ENCODE data around the gene ZFYVE9. TPM values are rescaled to one million over a fixed set of nuclear protein-coding genes. Genes with fewer than 3 reads are reported as not detected.
"Not testable (repeated sequence)": the region's sequence is repeated elsewhere in the genome, so short reads cannot be mapped to it uniquely, and the experiment has no call there.

The ZFYVE9 gene
- total RNA-seq, 4 donors from 2014 or later, result 35.9 to 42.9 (median 41.9) TPM

- Histone ChIP-seq H3K9me3 (no peaks in the 10 kb centered on the region), H3K4me1 (peaks cover 12 to 17% of the 10 kb centered on the region in 2 donors), H3K36me3 (no peaks in the 10 kb centered on the region), H3K27ac (peak overlapping the region; percentile 69 to 76 (median 73)), H3K27me3 (no peaks in the 10 kb centered on the region), H3K4me3 (peak overlapping the region in 1 of 4 donors; percentile 24)
- intact Hi-C loops (cut with DNase I; ENCODE audit: low total_unique reads), result loop anchor here (1.0 kb wide), 1 partner anchor 62 kb away; the partner anchor contains the start of gene ZFYVE9
- TF ChIP-seq, protein P1, sequence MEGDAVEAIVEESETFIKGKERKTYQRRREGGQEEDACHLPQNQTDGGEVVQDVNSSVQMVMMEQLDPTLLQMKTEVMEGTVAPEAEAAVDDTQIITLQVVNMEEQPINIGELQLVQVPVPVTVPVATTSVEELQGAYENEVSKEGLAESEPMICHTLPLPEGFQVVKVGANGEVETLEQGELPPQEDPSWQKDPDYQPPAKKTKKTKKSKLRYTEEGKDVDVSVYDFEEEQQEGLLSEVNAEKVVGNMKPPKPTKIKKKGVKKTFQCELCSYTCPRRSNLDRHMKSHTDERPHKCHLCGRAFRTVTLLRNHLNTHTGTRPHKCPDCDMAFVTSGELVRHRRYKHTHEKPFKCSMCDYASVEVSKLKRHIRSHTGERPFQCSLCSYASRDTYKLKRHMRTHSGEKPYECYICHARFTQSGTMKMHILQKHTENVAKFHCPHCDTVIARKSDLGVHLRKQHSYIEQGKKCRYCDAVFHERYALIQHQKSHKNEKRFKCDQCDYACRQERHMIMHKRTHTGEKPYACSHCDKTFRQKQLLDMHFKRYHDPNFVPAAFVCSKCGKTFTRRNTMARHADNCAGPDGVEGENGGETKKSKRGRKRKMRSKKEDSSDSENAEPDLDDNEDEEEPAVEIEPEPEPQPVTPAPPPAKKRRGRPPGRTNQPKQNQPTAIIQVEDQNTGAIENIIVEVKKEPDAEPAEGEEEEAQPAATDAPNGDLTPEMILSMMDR (IDR thresholded peaks at IDR 0.05 in 4 of 5, conservative IDR thresholded peaks at IDR 0.05 in 1 of 5), result no peak
- no peak for TF ChIP-seq POLR2A (IDR thresholded peaks at IDR 0.05)
- ATAC-seq, result no peak
- in situ Hi-C loops (cut with MboI; ENCODE audit: low sequenced_read_pairs in 4 of 4), result no loop called here
- no peak for DNase-seq
Observed at GRCh38 chr1:52204696-52205095, 62.8 kb downstream of the ZFYVE9 start.

GRCh38 chr1:52206686-52207085, 64.8 kb downstream of the ZFYVE9 start:
- H3K9me3 ChIP-seq; DNase-seq; H3K27me3 ChIP-seq; ATAC-seq; H3K4me3 ChIP-seq; intact Hi-C loops (cut with DNase I; ENCODE audit: low total_unique reads); in situ Hi-C loops (cut with MboI; ENCODE audit: low sequenced_read_pairs in 4 of 4); H3K36me3 ChIP-seq; H3K27ac ChIP-seq: not testable (repeated sequence)
- H3K4me1 ChIP-seq, result peaks cover 12 to 17% of the 10 kb centered on the region in 2 donors

DNA sequence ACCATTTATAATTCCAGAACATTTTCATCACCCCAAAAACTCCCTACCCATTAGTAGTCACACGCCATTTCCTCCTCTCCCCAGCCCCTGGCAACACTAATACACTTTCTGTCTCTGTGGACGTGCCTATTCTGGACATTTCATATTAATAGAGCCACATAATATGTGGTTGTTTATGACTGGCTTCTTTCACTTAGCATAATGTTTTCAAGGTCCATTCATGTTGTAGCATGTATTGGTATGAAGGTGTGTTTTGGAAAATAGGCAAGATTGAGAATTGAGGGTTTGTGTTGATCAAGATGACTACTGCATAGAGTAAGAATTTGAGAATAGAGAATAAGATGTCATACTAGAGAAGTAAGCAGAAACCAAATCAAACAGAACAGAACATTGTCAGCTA, 67.5 kb downstream of the ZFYVE9 start:
- no peaks in the 10 kb centered on the region for H3K36me3 ChIP-seq
- intact Hi-C loops (cut with DNase I; ENCODE audit: low total_unique reads), result no loop called here
- ATAC-seq, result no peak
- DNase-seq, result no peak
- TF ChIP-seq, protein P1 (IDR thresholded peaks at IDR 0.05 in 4 of 5, conservative IDR thresholded peaks at IDR 0.05 in 1 of 5), result no peak
- no peak for TF ChIP-seq POLR2A (IDR thresholded peaks at IDR 0.05)
- H3K27ac ChIP-seq, result no peak overlapping the region
- no peaks in the 10 kb centered on the region for H3K27me3 ChIP-seq
- H3K9me3 ChIP-seq, result no peaks in the 10 kb centered on the region
- H3K4me3 ChIP-seq, result no peak overlapping the region
- peaks cover 3 to 7% of the 10 kb centered on the region in 2 donors for H3K4me1 ChIP-seq
- in situ Hi-C loops (cut with MboI; ENCODE audit: low sequenced_read_pairs in 4 of 4), result no loop called here

GRCh38 chr1:52210044-52210443, 68.2 kb downstream of the ZFYVE9 start:
- DNase-seq (no peak), ATAC-seq (no peak)
- Histone ChIP-seq H3K9me3 (no peaks in the 10 kb centered on the region), H3K27ac (no peak overlapping the region), H3K27me3 (no peaks in the 10 kb centered on the region), H3K36me3 (no peaks in the 10 kb centered on the region), H3K4me1 (peaks cover 0 to 4% of the 10 kb centered on the region in 2 donors), H3K4me3 (no peak overlapping the region)
- TF ChIP-seq POLR2A (IDR thresholded peaks at IDR 0.05), result no peak
- TF ChIP-seq, protein P1 (IDR thresholded peaks at IDR 0.05 in 4 of 5, conservative IDR thresholded peaks at IDR 0.05 in 1 of 5), result no peak
- intact Hi-C loops (cut with DNase I; ENCODE audit: low total_unique reads), result no loop called here
- in situ Hi-C loops (cut with MboI; ENCODE audit: low sequenced_read_pairs in 4 of 4), result no loop called here

DNA sequence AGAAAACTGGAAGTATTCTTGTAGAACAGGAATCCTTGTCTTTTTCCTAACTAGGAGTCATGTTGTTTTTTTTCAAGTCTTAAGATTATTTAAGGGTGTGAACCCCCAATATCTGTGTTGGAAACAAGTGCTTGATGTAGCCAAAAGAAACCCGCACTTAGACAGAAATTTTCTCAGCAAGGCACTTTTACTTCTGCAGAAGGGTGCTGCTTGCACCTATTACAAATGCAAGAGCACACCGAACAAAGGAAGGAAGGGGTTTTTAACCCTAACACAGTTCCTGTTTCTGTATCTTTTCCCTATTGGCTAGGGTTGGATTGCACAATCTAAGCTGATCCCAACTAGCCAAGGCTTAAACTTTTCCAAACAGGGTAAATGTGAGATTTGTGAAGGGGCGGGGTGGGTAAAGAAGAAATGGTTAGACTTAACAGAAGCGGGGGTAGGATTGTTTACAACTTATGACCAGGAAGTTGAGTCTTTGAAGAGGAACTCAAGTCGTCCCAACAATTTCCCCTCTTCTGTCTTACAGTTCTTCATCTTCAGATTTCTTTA, 75.1 kb downstream of the ZFYVE9 start:
- no peak for TF ChIP-seq POLR2A (IDR thresholded peaks at IDR 0.05)
- intact Hi-C loops (cut with DNase I; ENCODE audit: low total_unique reads), result no loop called here
- peaks cover 0 to 5% of the 10 kb centered on the region in 2 donors for H3K4me1 ChIP-seq
- ATAC-seq (no peak), DNase-seq (no peak)
- in situ Hi-C loops (cut with MboI; ENCODE audit: low sequenced_read_pairs in 4 of 4), result no loop called here
- H3K4me3 ChIP-seq, result no peak overlapping the region
- H3K36me3 ChIP-seq, result peaks cover 4 to 16% of the 10 kb centered on the region in 2 donors
- H3K27me3 ChIP-seq, result no peaks in the 10 kb centered on the region
- H3K9me3 ChIP-seq, result peaks cover 0 to 11% (median 0%) of the 10 kb centered on the region in 3 donors
- H3K27ac ChIP-seq, result no peak overlapping the region

DNA sequence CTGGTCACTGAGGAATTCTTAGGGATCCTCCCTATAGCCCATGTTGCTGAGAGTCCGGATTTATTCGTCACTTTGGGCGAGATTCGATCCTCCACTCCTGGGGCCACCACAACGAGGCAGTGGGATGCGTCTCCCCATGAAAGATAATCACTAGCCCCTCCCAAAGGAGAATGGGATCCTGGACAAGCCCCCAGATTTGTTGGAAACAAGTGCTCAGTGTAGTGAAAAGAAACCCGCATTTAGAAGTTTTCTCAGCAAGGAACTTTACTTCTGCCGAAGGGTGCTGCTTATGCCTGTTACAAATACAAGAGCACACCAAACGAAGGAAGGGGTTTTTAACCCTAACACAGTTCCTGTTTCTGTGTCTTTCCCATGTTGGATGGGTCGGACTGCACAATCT, 83.3 kb downstream of the ZFYVE9 start:
- no peak overlapping the region for H3K27ac ChIP-seq
- no peak for TF ChIP-seq POLR2A (IDR thresholded peaks at IDR 0.05)
- TF ChIP-seq, protein P1 (IDR thresholded peaks at IDR 0.05 in 4 of 5, conservative IDR thresholded peaks at IDR 0.05 in 1 of 5), result no peak
- DNase-seq, result no peak
- H3K36me3 ChIP-seq, result peaks cover 0 to 6% of the 10 kb centered on the region in 2 donors
- in situ Hi-C loops (cut with MboI; ENCODE audit: low sequenced_read_pairs in 4 of 4), result no loop called here
- no peaks in the 10 kb centered on the region for H3K27me3 ChIP-seq
- H3K4me3 ChIP-seq, result no peak overlapping the region
- peaks cover 0 to under 1% of the 10 kb centered on the region in 2 donors for H3K4me1 ChIP-seq
- intact Hi-C loops (cut with DNase I; ENCODE audit: low total_unique reads), result no loop called here
- H3K9me3 ChIP-seq, result peaks cover 0 to 7% (median 3%) of the 10 kb centered on the region in 3 donors
- ATAC-seq, result no peak

Data from gastrocnemius medialis (tissue), 4 donors.